OCI-LY3 (cell line): ENCODE measurements around the gene WWTR1.

Experiments used
- H2AFZ ChIP-seq: fragments of 200-600, 300-600 bp; shearing (Covaris generic); 2 replicates; pipeline ENCODE4 v1.6.0; 2014; ENCODE audit warnings: antibody characterized with exemption, low read depth, low read length
- H3K27ac ChIP-seq: fragments of 200-600, 300-600 bp; sonication (generic); 2 replicates; pipeline ENCODE4 v1.5.1; 2014; ENCODE audit warnings: mild to moderate bottlenecking, low read length, moderate library complexity, mixed read lengths
- H3K27me3 ChIP-seq: fragments of 200-600, 300-600 bp; sonication (generic); 2 replicates; pipeline ENCODE4 v1.6.1; 2014; ENCODE audit warnings: low read depth, low read length, mixed read lengths
- H3K36me3 ChIP-seq: fragments of 200-600, 300-600 bp; sonication (generic); replicated peaks from 2 replicates; pipeline ENCODE3; 2014; ENCODE audit warnings: low read depth, low read length, mixed read lengths
- H3K4me1 ChIP-seq: fragments of 300-600, 200-600 bp; sonication (generic); 2 replicates; pipeline ENCODE4 v1.6.1; 2014; ENCODE audit warnings: low read length, mixed read lengths
- H3K4me2 ChIP-seq: fragments of 200-600, 300-600 bp; sonication (generic); 2 replicates; pipeline ENCODE4 v1.6.1; 2014; ENCODE audit warnings: low read length, mixed read lengths
- H3K4me3 ChIP-seq: fragments of 300-600, 200-600 bp; sonication (generic); 2 replicates; pipeline ENCODE4 v1.5.1; 2014; ENCODE audit warnings: antibody characterized with exemption, mild to moderate bottlenecking, low read length, moderate library complexity
- H3K79me2 ChIP-seq: fragments of 300-600, 200-600 bp; shearing (Covaris generic); 2 replicates; pipeline ENCODE4 v1.6.1; 2014; ENCODE audit warnings: mild to moderate bottlenecking, low read length, mixed read lengths
- H3K9ac ChIP-seq: fragments of 300-600, 200-600 bp; shearing (Covaris generic); 2 replicates; pipeline ENCODE4 v1.6.0; 2014; ENCODE audit warnings: mild to moderate bottlenecking, low read length, moderate library complexity
- H3K9me3 ChIP-seq: fragments of 200-600, 300-600 bp; shearing (Covaris generic); 2 replicates; pipeline ENCODE4 v1.6.1; 2014; ENCODE audit warnings: low read length, mixed read lengths; ENCODE audit not compliant: insufficient read depth
- H4K20me1 ChIP-seq: fragments of 200-600, 300-600 bp; sonication (generic); 2 replicates; pipeline ENCODE4 v1.6.1; 2016; ENCODE audit warnings: low read length, mixed read lengths; ENCODE audit not compliant: insufficient read depth
- EZH2phosphoT487 ChIP-seq: fragments of 200-600 bp; shearing (Covaris generic); IDR thresholded peaks from 2 replicates; pipeline ENCODE4 v1.6.1; 2018; ENCODE audit warnings: antibody characterized with exemption, mixed run types, low read depth
- TF ChIP-seq, protein P1 (sequence below): fragments of 200-600, 300-600 bp; sonication (generic); IDR thresholded peaks from 2 replicates; pipeline ENCODE4 v1.5.1; 2014; ENCODE audit warnings: antibody characterized with exemption, low read length, low read depth

Gene WWTR1

DNA sequence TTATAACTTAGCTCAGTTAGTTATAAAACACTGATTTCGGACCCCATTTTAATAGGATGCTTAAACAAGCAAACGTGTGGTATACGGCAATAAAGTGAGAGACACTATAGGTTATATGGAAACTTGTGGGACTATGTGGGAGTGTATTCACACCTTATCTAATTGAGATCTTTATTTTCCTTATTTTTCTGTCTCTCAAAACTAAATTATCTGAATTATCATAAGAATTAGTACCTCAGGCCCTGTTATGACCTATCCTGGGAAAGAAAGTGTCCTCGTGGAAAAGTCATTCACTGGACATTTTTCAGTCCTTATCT is 14.4 kb downstream of the WWTR1 start:
- H3K9ac ChIP-seq = no peak overlapping the region
- H4K20me1 ChIP-seq = no peaks in the 10 kb centered on the region
- peaks cover 11% of the 10 kb centered on the region; the same call in 1 of the 2 replicates for H3K27me3 ChIP-seq
- no peak overlapping the region for H3K27ac ChIP-seq
- no peaks in the 10 kb centered on the region for H3K9me3 ChIP-seq
- no peaks in the 10 kb centered on the region for H3K36me3 ChIP-seq
- no peak overlapping the region for H2AFZ ChIP-seq
- H3K79me2 ChIP-seq = no peaks in the 10 kb centered on the region
- H3K4me3 ChIP-seq = no peak overlapping the region
- peaks cover 15% of the 10 kb centered on the region for H3K4me1 ChIP-seq
- TF ChIP-seq, protein P1, sequence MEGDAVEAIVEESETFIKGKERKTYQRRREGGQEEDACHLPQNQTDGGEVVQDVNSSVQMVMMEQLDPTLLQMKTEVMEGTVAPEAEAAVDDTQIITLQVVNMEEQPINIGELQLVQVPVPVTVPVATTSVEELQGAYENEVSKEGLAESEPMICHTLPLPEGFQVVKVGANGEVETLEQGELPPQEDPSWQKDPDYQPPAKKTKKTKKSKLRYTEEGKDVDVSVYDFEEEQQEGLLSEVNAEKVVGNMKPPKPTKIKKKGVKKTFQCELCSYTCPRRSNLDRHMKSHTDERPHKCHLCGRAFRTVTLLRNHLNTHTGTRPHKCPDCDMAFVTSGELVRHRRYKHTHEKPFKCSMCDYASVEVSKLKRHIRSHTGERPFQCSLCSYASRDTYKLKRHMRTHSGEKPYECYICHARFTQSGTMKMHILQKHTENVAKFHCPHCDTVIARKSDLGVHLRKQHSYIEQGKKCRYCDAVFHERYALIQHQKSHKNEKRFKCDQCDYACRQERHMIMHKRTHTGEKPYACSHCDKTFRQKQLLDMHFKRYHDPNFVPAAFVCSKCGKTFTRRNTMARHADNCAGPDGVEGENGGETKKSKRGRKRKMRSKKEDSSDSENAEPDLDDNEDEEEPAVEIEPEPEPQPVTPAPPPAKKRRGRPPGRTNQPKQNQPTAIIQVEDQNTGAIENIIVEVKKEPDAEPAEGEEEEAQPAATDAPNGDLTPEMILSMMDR = no peak
- H3K4me2 ChIP-seq = no peak overlapping the region

DNA sequence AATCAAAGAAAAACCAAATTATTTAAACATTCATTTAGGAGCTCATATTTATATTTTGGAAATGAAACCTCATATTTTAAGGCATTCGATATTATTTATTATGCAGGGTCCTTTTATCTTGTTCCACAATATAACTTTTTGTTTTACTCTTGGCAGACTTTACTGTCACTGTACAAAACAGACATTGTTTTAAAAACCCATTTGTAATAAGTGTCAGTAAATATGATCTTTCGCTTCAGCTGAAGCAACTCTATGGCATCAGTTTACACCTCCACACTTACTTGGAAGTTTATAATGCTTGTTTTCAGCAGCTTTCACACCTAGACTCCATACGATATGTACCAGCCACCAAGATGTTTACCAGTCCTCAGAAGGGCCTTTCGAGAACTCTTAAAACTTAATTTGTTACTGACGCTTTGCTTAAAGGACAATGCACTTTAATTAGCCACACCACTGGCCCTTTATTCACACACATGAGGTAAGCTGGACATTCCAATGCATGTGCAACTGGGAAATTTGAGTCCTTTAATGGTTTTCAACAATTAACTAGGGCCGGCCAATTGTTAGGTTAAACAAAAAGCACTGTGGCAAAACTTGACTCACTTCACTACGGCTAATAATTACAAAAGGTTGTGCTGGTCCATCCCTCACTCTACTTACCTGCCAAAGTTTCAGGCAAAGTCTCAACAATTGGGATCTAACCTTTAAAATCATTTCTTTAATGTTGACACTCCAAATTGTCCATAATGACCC is 16.7 kb downstream of the WWTR1 start:
- peaks cover 7% of the 10 kb centered on the region for H3K27me3 ChIP-seq
- H3K4me2 ChIP-seq = no peak overlapping the region
- H3K27ac ChIP-seq = no peak overlapping the region
- no peaks in the 10 kb centered on the region for H3K9me3 ChIP-seq
- no peak overlapping the region for H3K9ac ChIP-seq
- no peak overlapping the region for H2AFZ ChIP-seq
- H3K36me3 ChIP-seq = no peaks in the 10 kb centered on the region
- TF ChIP-seq, protein P1 = no peak
- no peak for TF ChIP-seq EZH2phosphoT487
- H4K20me1 ChIP-seq = no peaks in the 10 kb centered on the region
- H3K4me1 ChIP-seq = no peaks in the 10 kb centered on the region
- no peaks in the 10 kb centered on the region for H3K79me2 ChIP-seq
- H3K4me3 ChIP-seq = no peak overlapping the region

GRCh38 chr3:149639093-149639486 is 18.7 kb downstream of the WWTR1 start:
- Histone ChIP-seq H3K4me3 (no peak overlapping the region), H3K27ac (no peak overlapping the region), H3K36me3 (no peaks in the 10 kb centered on the region), H3K79me2 (no peaks in the 10 kb centered on the region), H4K20me1 (no peaks in the 10 kb centered on the region), H2AFZ (no peak overlapping the region), H3K9ac (no peak overlapping the region), H3K9me3 (no peaks in the 10 kb centered on the region), H3K27me3 (peaks cover 25% of the 10 kb centered on the region), H3K4me2 (no peak overlapping the region), H3K4me1 (no peaks in the 10 kb centered on the region)
- no peak for TF ChIP-seq EZH2phosphoT487
- TF ChIP-seq, protein P1 = no peak

- Histone ChIP-seq H3K27ac (no peak overlapping the region), H3K36me3 (no peaks in the 10 kb centered on the region), H3K4me2 (no peak overlapping the region), H3K9me3 (no peaks in the 10 kb centered on the region), H3K79me2 (no peaks in the 10 kb centered on the region), H3K4me3 (no peak overlapping the region), H3K27me3 (peaks cover 30% of the 10 kb centered on the region), H3K4me1 (no peaks in the 10 kb centered on the region), H4K20me1 (no peaks in the 10 kb centered on the region), H2AFZ (no peak overlapping the region), H3K9ac (no peak overlapping the region)
- TF ChIP-seq EZH2phosphoT487 = no peak
- TF ChIP-seq, protein P1 = no peak
Measured at GRCh38 chr3:149638228-149639092, 19.4 kb downstream of the WWTR1 start.
